HG03175 (cell line): Measurements from ENCODE around the gene TSNAX.
"Not testable (repeated sequence)": the region's sequence is repeated elsewhere in the genome, so short reads cannot be mapped to it uniquely, and the experiment has no call there.

Experiments
- ATAC-seq: cut with Tn5 transposase; IDR thresholded peaks from one replicate; pipeline ENCODE4 v1.9.1; 2021; ENCODE audit warnings: mild to moderate bottlenecking, moderate library complexity; ENCODE audit not compliant: unreplicated experiment

The TSNAX gene

GRCh38 chr1:231558708-231559185 lies 30.3 kb downstream of the TSNAX start:
- ATAC-seq, result no peak

GRCh38 chr1:231561647-231562383 lies 33.3 kb downstream of the TSNAX start:
- ATAC-seq, result no peak

- ATAC-seq, result no peak
These were observed 34.8 kb downstream of the TSNAX start for GRCh38 chr1:231563247-231563646.

- no peak for ATAC-seq
These were observed 35.9 kb downstream of the TSNAX start for GRCh38 chr1:231564373-231564772.

- ATAC-seq, result no peak
These were observed 38.0 kb downstream of the TSNAX start for GRCh38 chr1:231566496-231566895.

GRCh38 chr1:231570262-231570661 lies 41.8 kb downstream of the TSNAX start:
- ATAC-seq, result not testable (repeated sequence)

- no peak for ATAC-seq
These were observed 43.4 kb downstream of the TSNAX start for GRCh38 chr1:231571904-231572303.

GRCh38 chr1:231575472-231575871 lies 47.0 kb downstream of the TSNAX start:
- no peak for ATAC-seq

GRCh38 chr1:231576804-231577718 lies 48.6 kb downstream of the TSNAX start:
- ATAC-seq, result no peak

- ATAC-seq, result no peak
These were observed 52.4 kb downstream of the TSNAX start for GRCh38 chr1:231580874-231581273.

GRCh38 chr1:231581859-231582258 lies 53.4 kb downstream of the TSNAX start:
- ATAC-seq, result no peak

GRCh38 chr1:231583376-231583775 lies 54.9 kb downstream of the TSNAX start:
- no peak for ATAC-seq

GRCh38 chr1:231584117-231584516 lies 55.6 kb downstream of the TSNAX start:
- ATAC-seq, result no peak

- ATAC-seq, result no peak
These were observed 56.5 kb downstream of the TSNAX start for GRCh38 chr1:231584921-231585320.

GRCh38 chr1:231590453-231591198 lies 62.2 kb downstream of the TSNAX start:
- ATAC-seq, result no peak

- ATAC-seq, result no peak
These were observed 63.0 kb downstream of the TSNAX start for GRCh38 chr1:231591466-231591865.

GRCh38 chr1:231592809-231593208 lies 64.3 kb downstream of the TSNAX start:
- ATAC-seq, result no peak

- ATAC-seq, result not testable (repeated sequence)
These were observed 64.8 kb downstream of the TSNAX start for GRCh38 chr1:231593264-231593663.

GRCh38 chr1:231594123-231594522 lies 65.7 kb downstream of the TSNAX start:
- ATAC-seq, result no peak

- ATAC-seq, result no peak
These were observed 66.3 kb downstream of the TSNAX start for GRCh38 chr1:231594749-231595148.

- ATAC-seq, result no peak
These were observed 67.9 kb downstream of the TSNAX start for GRCh38 chr1:231596337-231596791.
